ENCODE results near the gene RNF34.

DNA sequence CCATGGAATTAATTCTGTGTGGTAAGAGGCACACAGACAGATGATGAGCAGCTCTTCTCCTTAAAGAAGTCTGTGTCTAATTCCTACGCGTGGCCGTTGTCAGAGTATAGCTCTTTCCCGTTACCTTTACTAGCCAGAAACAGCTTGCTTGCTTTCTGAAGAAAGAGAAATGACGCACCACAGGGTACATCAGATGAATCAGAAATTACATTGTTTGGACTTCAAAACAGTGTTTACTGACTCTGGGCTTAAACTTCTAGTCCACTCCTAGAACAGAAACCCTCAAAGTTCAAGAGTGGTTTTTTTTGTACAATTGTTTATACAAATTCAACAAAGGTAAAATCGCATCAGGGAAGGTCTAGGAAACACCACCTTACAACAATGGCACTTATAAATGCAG lies 29.0 kb downstream of the RNF34 start:
- TF ChIP-seq, protein P1, sequence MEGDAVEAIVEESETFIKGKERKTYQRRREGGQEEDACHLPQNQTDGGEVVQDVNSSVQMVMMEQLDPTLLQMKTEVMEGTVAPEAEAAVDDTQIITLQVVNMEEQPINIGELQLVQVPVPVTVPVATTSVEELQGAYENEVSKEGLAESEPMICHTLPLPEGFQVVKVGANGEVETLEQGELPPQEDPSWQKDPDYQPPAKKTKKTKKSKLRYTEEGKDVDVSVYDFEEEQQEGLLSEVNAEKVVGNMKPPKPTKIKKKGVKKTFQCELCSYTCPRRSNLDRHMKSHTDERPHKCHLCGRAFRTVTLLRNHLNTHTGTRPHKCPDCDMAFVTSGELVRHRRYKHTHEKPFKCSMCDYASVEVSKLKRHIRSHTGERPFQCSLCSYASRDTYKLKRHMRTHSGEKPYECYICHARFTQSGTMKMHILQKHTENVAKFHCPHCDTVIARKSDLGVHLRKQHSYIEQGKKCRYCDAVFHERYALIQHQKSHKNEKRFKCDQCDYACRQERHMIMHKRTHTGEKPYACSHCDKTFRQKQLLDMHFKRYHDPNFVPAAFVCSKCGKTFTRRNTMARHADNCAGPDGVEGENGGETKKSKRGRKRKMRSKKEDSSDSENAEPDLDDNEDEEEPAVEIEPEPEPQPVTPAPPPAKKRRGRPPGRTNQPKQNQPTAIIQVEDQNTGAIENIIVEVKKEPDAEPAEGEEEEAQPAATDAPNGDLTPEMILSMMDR (IDR thresholded peaks at IDR 0.05): no peak
- TF ChIP-seq POLR2A (IDR thresholded peaks at IDR 0.05) (no peak), POLR2AphosphoS5 (IDR thresholded peaks at IDR 0.05) (no peak)
